Muscle layer of duodenum (tissue), 2 donors: ENCODE results near the gene HJURP.

Source experiments
- H3K27ac ChIP-seq: one replicate; pipeline ENCODE4 v1.7.0; 2013; ENCODE audit warnings: mild to moderate bottlenecking, low read length
- H3K27me3 ChIP-seq: one replicate; pipeline ENCODE4 v1.7.0; 2013; ENCODE audit warnings: low read depth, mild to moderate bottlenecking, control low read depth, low read length
- H3K36me3 ChIP-seq, 2 donors: one replicate each; pipeline ENCODE4 v1.7.0; 2013; ENCODE audit warnings: low read length in 2 of 2, control low read depth in 1 of 2, mild to moderate bottlenecking in 1 of 2; ENCODE audit not compliant: insufficient read depth in 2 of 2, control insufficient read depth in 1 of 2
- H3K4me1 ChIP-seq, 2 donors: one replicate each; pipeline ENCODE4 v1.7.0; 2013; ENCODE audit warnings: low read length in 2 of 2, mild to moderate bottlenecking in 2 of 2, control low read depth in 1 of 2, moderate library complexity in 1 of 2; ENCODE audit not compliant: insufficient read depth in 2 of 2, control insufficient read depth in 1 of 2
- H3K4me3 ChIP-seq, 2 donors: one replicate each; pipeline ENCODE4 v1.7.0; 2013; ENCODE audit warnings: low read length in 2 of 2, low read depth in 1 of 2, mild to moderate bottlenecking in 1 of 2
- H3K9me3 ChIP-seq, 2 donors: one replicate each; pipeline ENCODE4 v1.7.0; 2013; ENCODE audit warnings: low read length in 2 of 2, control low read depth in 1 of 2, mild to moderate bottlenecking in 1 of 2; ENCODE audit not compliant: control insufficient read depth in 1 of 2
- donor health status: healthy.

Gene HJURP

GRCh38 chr2:233829193-233830110 is 24.9 kb downstream of the HJURP start:
- H3K27ac ChIP-seq: no peak overlapping the region
- no peaks in the 10 kb centered on the region for H3K36me3 ChIP-seq
- H3K27me3 ChIP-seq: no peaks in the 10 kb centered on the region
- no peaks in the 10 kb centered on the region for H3K9me3 ChIP-seq
- H3K4me1 ChIP-seq: peaks cover 0 to 6% of the 10 kb centered on the region in 2 donors
- H3K4me3 ChIP-seq: no peak overlapping the region

- no peaks in the 10 kb centered on the region for H3K36me3 ChIP-seq
- H3K4me3 ChIP-seq: no peak overlapping the region
- no peaks in the 10 kb centered on the region for H3K27me3 ChIP-seq
- H3K27ac ChIP-seq: no peak overlapping the region
- H3K9me3 ChIP-seq: no peaks in the 10 kb centered on the region
- H3K4me1 ChIP-seq: peaks cover 0 to 6% of the 10 kb centered on the region in 2 donors
Observed at GRCh38 chr2:233828546-233829192, 25.7 kb downstream of the HJURP start.

- Histone ChIP-seq H3K4me1 (no peaks in the 10 kb centered on the region), H3K27me3 (no peaks in the 10 kb centered on the region), H3K9me3 (no peaks in the 10 kb centered on the region), H3K27ac (no peak overlapping the region), H3K4me3 (no peak overlapping the region), H3K36me3 (no peaks in the 10 kb centered on the region)
Observed at GRCh38 chr2:233824373-233824772, 30.0 kb downstream of the HJURP start.

- Histone ChIP-seq H3K27ac (no peak overlapping the region), H3K27me3 (no peaks in the 10 kb centered on the region), H3K9me3 (no peaks in the 10 kb centered on the region), H3K4me1 (no peaks in the 10 kb centered on the region), H3K4me3 (no peak overlapping the region), H3K36me3 (no peaks in the 10 kb centered on the region)
Observed at GRCh38 chr2:233823731-233824121, 30.6 kb downstream of the HJURP start.

GRCh38 chr2:233822781-233823730 is 31.3 kb downstream of the HJURP start:
- Histone ChIP-seq H3K4me1 (no peaks in the 10 kb centered on the region), H3K4me3 (no peak overlapping the region), H3K27me3 (no peaks in the 10 kb centered on the region), H3K27ac (no peak overlapping the region), H3K9me3 (no peaks in the 10 kb centered on the region), H3K36me3 (no peaks in the 10 kb centered on the region)

- H3K4me3 ChIP-seq: no peak overlapping the region
- no peaks in the 10 kb centered on the region for H3K36me3 ChIP-seq
- no peaks in the 10 kb centered on the region for H3K9me3 ChIP-seq
- H3K4me1 ChIP-seq: no peaks in the 10 kb centered on the region
- H3K27me3 ChIP-seq: no peaks in the 10 kb centered on the region
- no peak overlapping the region for H3K27ac ChIP-seq
Observed at GRCh38 chr2:233822101-233822771, 32.1 kb downstream of the HJURP start.

GRCh38 chr2:233821709-233822100 is 32.6 kb downstream of the HJURP start:
- no peak overlapping the region for H3K27ac ChIP-seq
- H3K4me1 ChIP-seq: no peaks in the 10 kb centered on the region
- H3K36me3 ChIP-seq: no peaks in the 10 kb centered on the region
- H3K27me3 ChIP-seq: no peaks in the 10 kb centered on the region
- no peak overlapping the region for H3K4me3 ChIP-seq
- no peaks in the 10 kb centered on the region for H3K9me3 ChIP-seq

GRCh38 chr2:233821196-233821595 is 33.1 kb downstream of the HJURP start:
- H3K4me1 ChIP-seq: no peaks in the 10 kb centered on the region
- no peaks in the 10 kb centered on the region for H3K27me3 ChIP-seq
- no peak overlapping the region for H3K27ac ChIP-seq
- H3K4me3 ChIP-seq: no peak overlapping the region
- H3K36me3 ChIP-seq: no peaks in the 10 kb centered on the region
- H3K9me3 ChIP-seq: no peaks in the 10 kb centered on the region

GRCh38 chr2:233820774-233821105 is 33.6 kb downstream of the HJURP start:
- Histone ChIP-seq H3K4me1 (no peaks in the 10 kb centered on the region), H3K9me3 (no peaks in the 10 kb centered on the region), H3K27ac (no peak overlapping the region), H3K27me3 (no peaks in the 10 kb centered on the region), H3K36me3 (no peaks in the 10 kb centered on the region), H3K4me3 (no peak overlapping the region)

- H3K36me3 ChIP-seq: no peaks in the 10 kb centered on the region
- H3K9me3 ChIP-seq: no peaks in the 10 kb centered on the region
- no peaks in the 10 kb centered on the region for H3K4me1 ChIP-seq
- H3K4me3 ChIP-seq: no peak overlapping the region
- H3K27ac ChIP-seq: no peak overlapping the region
- no peaks in the 10 kb centered on the region for H3K27me3 ChIP-seq
Observed at GRCh38 chr2:233819884-233820773, 34.2 kb downstream of the HJURP start.
